HepG2 (cell line): Measurements from ENCODE around the gene TOPORS. TPM values are rescaled to one million over a fixed set of nuclear protein-coding genes. Genes with fewer than 3 reads are reported as not detected.
A peak's percentile ranks its signal among the peaks of the same experiment; 100 is the strongest.

Source experiments
- BCL6 ChIP-seq: IDR thresholded peaks from 2 replicates; pipeline ENCODE4 v1.6.1; 2016; ENCODE audit warnings: missing genetic modification reagents, missing compliant biosample characterization
- CHCHD3 ChIP-seq: sonication (generic); formaldehyde crosslinking; IDR thresholded peaks from 2 replicates; pipeline ENCODE4 v1.8.0; 2022; ENCODE audit warnings: mild to moderate bottlenecking, missing genetic modification reagents, moderate library complexity
- CREB1 ChIP-seq, 2 experiments: fragments of 450-650 bp in 1 of 2; IDR thresholded peaks; 2 replicates each; pipeline ENCODE4 v1.6.1; 2016 to 2017; ENCODE audit warnings: control low read depth in 1 of 2, mild to moderate bottlenecking in 1 of 2, missing compliant biosample characterization in 1 of 2, missing genetic modification characterization in 1 of 2
- FOSL1 ChIP-seq: sonication (generic); formaldehyde crosslinking; IDR thresholded peaks from 2 replicates; pipeline ENCODE4 v1.9.0; 2021; ENCODE audit warnings: missing genetic modification reagents, borderline replicate concordance
- JUNB ChIP-seq: sonication (generic); formaldehyde crosslinking; IDR thresholded peaks from 2 replicates; pipeline ENCODE4 v1.8.0; 2022; ENCODE audit warnings: missing genetic modification reagents, mild to moderate bottlenecking, borderline replicate concordance
- NFKB2 ChIP-seq: sonication (generic); formaldehyde crosslinking; IDR thresholded peaks from 2 replicates; pipeline ENCODE4 v1.4.0; 2020; ENCODE audit warnings: missing genetic modification reagents, borderline replicate concordance
- REST ChIP-seq, 2 experiments: IDR thresholded peaks; 2 replicates each; pipeline ENCODE4 v1.6.1; 2011 to 2012; ENCODE audit warnings: low read length in 2 of 2, borderline replicate concordance in 1 of 2, low read depth in 1 of 2, mild to moderate bottlenecking in 1 of 2, moderate library complexity in 1 of 2
- SALL2 ChIP-seq: sonication (generic); formaldehyde crosslinking; IDR thresholded peaks from 2 replicates; pipeline ENCODE4 v1.8.1; 2023; ENCODE audit warnings: mild to moderate bottlenecking, missing genetic modification reagents, inconsistent platforms
- TFAP4 ChIP-seq: sonication (generic); IDR thresholded peaks from 2 replicates; pipeline ENCODE4 v1.6.1; 2016; ENCODE audit warnings: low read depth, borderline replicate concordance
- U2AF2 ChIP-seq: fragments of 200-400 bp; formaldehyde crosslinking; IDR thresholded peaks from 2 replicates; pipeline ENCODE4 v1.6.1; 2017; ENCODE audit warnings: low read depth, mild to moderate bottlenecking, low read length
- ZBTB20 ChIP-seq: sonication (generic); formaldehyde crosslinking; IDR thresholded peaks from 2 replicates; pipeline ENCODE4 v1.8.1; 2023; ENCODE audit warnings: missing genetic modification reagents, low read depth, mild to moderate bottlenecking, borderline replicate concordance
- ZNF33A ChIP-seq: sonication (generic); formaldehyde crosslinking; IDR thresholded peaks from 2 replicates; pipeline ENCODE4 v1.5.1; 2020; ENCODE audit warnings: missing genetic modification reagents, mild to moderate bottlenecking, moderate library complexity, borderline replicate concordance
- ZNF441 ChIP-seq: sonication (generic); formaldehyde crosslinking; IDR thresholded peaks from 2 replicates; pipeline ENCODE4 v1.7.0; 2021; ENCODE audit warnings: missing genetic modification reagents, borderline replicate concordance
- ZNF597 ChIP-seq: sonication (generic); formaldehyde crosslinking; IDR thresholded peaks from 2 replicates; pipeline ENCODE4 v1.5.0; 2020; ENCODE audit warnings: missing genetic modification reagents
- polyA plus RNA-seq, 8 experiments: library from polyadenylated mRNA; depleted of rRNA in 3 of 8; stranded (reverse) in 7 of 8; unstranded in 1 of 8; fragments of >200 nt; fragmentation: Illumina TruSeq in 4 of 8; extraction: Trizol in 4 of 8; gene quantifications; 2 replicates each; pipeline versions ENCODE4 v1.2.1 to v1.2.3, GENCODE V29; 2011 to 2016; ENCODE audit warnings: low read depth in 4 of 8, missing spikeins in 1 of 8, mixed read lengths in 1 of 8; ENCODE audit not compliant: insufficient read depth in 1 of 8
- total RNA-seq, 5 experiments: library from RNA; depleted of rRNA; stranded (reverse); fragments of >200 nt; fragmentation: Illumina TruSeq; extraction: Trizol; gene quantifications; 2 replicates each; pipeline ENCODE4 v1.2.3, GENCODE V29; 2016; ENCODE audit warnings: low read depth in 1 of 5
- TF ChIP-seq, protein P1 (sequence below): sonication (generic); formaldehyde crosslinking; IDR thresholded peaks from 2 replicates; pipeline ENCODE4 v1.4.0; 2020; ENCODE audit warnings: missing genetic modification reagents
- TF ChIP-seq, protein P2 (sequence below): sonication (generic); formaldehyde crosslinking; IDR thresholded peaks from 2 replicates; pipeline ENCODE4 v1.5.0; 2020; ENCODE audit warnings: missing genetic modification reagents
- TF ChIP-seq, protein P3 (sequence below): sonication (generic); formaldehyde crosslinking; IDR thresholded peaks from 2 replicates; pipeline ENCODE4 v1.4.0; 2020; ENCODE audit warnings: missing genetic modification reagents
- TF ChIP-seq, protein P4 (sequence below): IDR thresholded peaks from 2 replicates; pipeline ENCODE4 v1.6.1; 2012; ENCODE audit warnings: low read depth, low read length, improper control_type of control experiment

TOPORS gene
- total and polyA plus RNA-seq, 2 of the 13 experiments (the other 11 are each of a cell fraction or from before 2014, with no cell fraction given) = 6.8 to 19.6 TPM

DNA sequence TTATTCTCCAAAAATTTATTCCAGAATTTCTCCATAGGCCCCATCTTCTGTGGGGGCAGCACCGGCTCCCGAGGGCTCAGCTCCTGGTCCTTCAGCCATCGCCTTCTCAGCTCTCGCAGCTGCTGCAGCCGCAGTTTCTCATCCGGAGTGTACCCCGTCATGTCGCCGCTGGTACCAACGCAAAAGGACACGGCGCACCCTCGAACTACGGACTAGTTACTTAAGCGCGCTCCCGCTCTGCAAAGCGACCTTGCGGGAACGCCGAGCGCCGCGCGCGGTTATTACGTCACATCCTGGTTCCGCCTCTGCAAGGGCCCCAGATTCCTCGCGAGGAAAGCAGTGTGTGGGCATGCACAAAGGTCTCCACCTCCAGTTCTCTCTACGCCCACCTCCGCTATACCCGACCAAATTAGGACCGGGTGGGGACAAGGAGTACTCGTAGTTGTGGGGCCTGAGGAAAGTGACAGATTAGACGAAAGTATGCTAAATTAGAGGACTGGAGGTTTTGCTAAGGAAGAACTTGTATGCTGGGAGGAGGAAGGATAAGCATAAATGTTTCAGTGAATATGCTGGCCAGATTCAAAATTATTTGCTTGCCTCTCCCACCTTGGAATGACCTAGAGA, 20.6 kb upstream of the TOPORS start, which contains the start of gene NDUFB6 (continued):
- 0 out of 4 replicates have a peak, but pooled peaks of 1 of the 2 experiments have one; percentile 42 for TF ChIP-seq REST (IDR thresholded peaks at IDR 0.05; ENCODE audit: borderline replicate concordance in 1 of 2, low read depth in 1 of 2, low read length in 2 of 2)
- TF ChIP-seq BCL6 (CRISPR knock-in tag) = peak; percentile 55
- no peak for TF ChIP-seq ZNF597 (CRISPR knock-in tag)
- TF ChIP-seq, protein P1, sequence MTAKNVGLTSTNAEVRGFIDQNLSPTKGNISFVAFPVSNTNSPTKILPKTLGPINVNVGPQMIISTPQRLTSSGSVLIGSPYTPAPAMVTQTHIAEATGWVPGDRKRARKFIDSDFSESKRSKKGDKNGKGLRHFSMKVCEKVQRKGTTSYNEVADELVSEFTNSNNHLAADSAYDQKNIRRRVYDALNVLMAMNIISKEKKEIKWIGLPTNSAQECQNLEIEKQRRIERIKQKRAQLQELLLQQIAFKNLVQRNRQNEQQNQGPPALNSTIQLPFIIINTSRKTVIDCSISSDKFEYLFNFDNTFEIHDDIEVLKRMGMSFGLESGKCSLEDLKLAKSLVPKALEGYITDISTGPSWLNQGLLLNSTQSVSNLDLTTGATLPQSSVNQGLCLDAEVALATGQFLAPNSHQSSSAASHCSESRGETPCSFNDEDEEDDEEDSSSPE (CRISPR knock-in tag) = peak; percentile 82
- peak; percentile 67; the same call in 1 of the 2 replicates for TF ChIP-seq ZNF441
- TF ChIP-seq, protein P2, sequence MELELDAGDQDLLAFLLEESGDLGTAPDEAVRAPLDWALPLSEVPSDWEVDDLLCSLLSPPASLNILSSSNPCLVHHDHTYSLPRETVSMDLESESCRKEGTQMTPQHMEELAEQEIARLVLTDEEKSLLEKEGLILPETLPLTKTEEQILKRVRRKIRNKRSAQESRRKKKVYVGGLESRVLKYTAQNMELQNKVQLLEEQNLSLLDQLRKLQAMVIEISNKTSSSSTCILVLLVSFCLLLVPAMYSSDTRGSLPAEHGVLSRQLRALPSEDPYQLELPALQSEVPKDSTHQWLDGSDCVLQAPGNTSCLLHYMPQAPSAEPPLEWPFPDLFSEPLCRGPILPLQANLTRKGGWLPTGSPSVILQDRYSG (CRISPR knock-in tag) = no peak
- TF ChIP-seq, protein P3, sequence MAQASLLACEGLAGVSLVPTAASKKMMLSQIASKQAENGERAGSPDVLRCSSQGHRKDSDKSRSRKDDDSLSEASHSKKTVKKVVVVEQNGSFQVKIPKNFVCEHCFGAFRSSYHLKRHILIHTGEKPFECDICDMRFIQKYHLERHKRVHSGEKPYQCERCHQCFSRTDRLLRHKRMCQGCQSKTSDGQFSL (CRISPR knock-in tag) = no peak
- TF ChIP-seq ZNF33A (CRISPR knock-in tag) = no peak
- no peak for TF ChIP-seq TFAP4
- TF ChIP-seq JUNB = no peak
- peak; percentile 98 for TF ChIP-seq CREB1 (IDR thresholded peaks at IDR 0.05)
- TF ChIP-seq CREB1 (CRISPR knock-in tag; IDR thresholded peaks at IDR 0.05) = peak; percentile 99
- TF ChIP-seq CHCHD3 (CRISPR knock-in tag) = no peak
- TF ChIP-seq FOSL1 (CRISPR knock-in tag) = no peak
- peak; percentile 87; the same call in 1 of the 2 replicates for TF ChIP-seq NFKB2
- no peak for TF ChIP-seq ZBTB20 (CRISPR knock-in tag)
- peak; percentile 67; the same call in 1 of the 2 replicates for TF ChIP-seq SALL2 (CRISPR knock-in tag)
- 0 out of 2 replicates have a peak, but pooled peaks have one; percentile 47 for TF ChIP-seq U2AF2
- TF ChIP-seq, protein P4, sequence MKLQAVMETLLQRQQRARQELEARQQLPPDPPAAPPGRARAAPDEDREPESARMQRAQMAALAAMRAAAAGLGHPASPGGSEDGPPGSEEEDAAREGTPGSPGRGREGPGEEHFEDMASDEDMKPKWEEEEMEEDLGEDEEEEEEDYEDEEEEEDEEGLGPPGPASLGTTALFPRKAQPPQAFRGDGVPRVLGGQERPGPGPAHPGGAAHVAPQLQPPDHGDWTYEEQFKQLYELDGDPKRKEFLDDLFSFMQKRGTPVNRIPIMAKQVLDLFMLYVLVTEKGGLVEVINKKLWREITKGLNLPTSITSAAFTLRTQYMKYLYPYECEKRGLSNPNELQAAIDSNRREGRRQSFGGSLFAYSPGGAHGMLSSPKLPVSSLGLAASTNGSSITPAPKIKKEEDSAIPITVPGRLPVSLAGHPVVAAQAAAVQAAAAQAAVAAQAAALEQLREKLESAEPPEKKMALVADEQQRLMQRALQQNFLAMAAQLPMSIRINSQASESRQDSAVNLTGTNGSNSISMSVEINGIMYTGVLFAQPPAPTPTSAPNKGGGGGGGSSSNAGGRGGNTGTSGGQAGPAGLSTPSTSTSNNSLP = no peak
